ENCODE results near the gene CD2AP. TPM values are rescaled to one million over a fixed set of nuclear protein-coding genes. Genes with fewer than 3 reads are reported as not detected.

The CD2AP gene
- total and polyA plus RNA-seq, 2 of the 8 experiments (the other 6 are each of a cell fraction or from before 2014, with no cell fraction given), result 8.6 to 75.6 TPM

DNA sequence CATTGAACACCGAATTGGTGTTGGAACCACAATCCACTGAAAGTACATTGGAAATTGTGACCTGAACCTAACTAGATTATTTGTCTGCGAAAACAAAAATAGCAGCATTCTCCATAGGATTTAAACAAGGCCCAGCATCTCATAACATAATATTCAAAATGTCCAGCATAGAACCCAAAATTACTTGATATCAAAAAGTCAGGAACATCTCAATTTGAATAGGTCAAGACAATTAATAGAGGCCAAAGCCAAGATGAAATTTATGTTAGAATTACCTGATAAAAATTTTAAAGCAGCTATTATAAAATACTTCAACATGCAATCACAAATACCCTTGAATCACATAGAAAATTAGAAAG is 42.4 kb upstream of the CD2AP start:
- H2BK15ac ChIP-seq (ENCODE audit: low read length), result no peak overlapping the region
- no peaks in the 10 kb centered on the region for H3K23me2 ChIP-seq (ENCODE audit: low read depth, low read length)
- DNase-seq (ENCODE audit: low read depth in 1 of 2, low spot score in 2 of 2), result no peak
- ChIA-PET POLR2A (ENCODE audit: partially characterized antibody) (no interaction called here), CTCF (ENCODE audit: partially characterized antibody) (interaction anchor here (1.2 kb wide), 1 partner anchor 20 kb away, joined by 4 read pairs; no protein-coding TSS in a partner anchor)
- H3K18ac ChIP-seq (ENCODE audit: extremely low read depth, low read length), result no peak overlapping the region
- no peak overlapping the region for H2BK5ac ChIP-seq (ENCODE audit: low read depth, low read length)
- no peak overlapping the region for H3K14ac ChIP-seq (ENCODE audit: insufficient read length)
- no peak overlapping the region for H3K27ac ChIP-seq (ENCODE audit: low read depth, low read length)
- H3K23ac ChIP-seq (ENCODE audit: insufficient read length), result no peak overlapping the region
- H2BK12ac ChIP-seq (ENCODE audit: low read depth, low read length), result no peak overlapping the region
- H2BK20ac ChIP-seq (ENCODE audit: low read length), result no peak overlapping the region
- 0 out of 4 replicates have a peak, but pooled peaks cover 0 to 3% of the 10 kb centered on the region in 2 experiments for H3K9me3 ChIP-seq (ENCODE audit: insufficient read depth in 2 of 2, low read depth in 1 of 2, low read length in 1 of 2)
- H4K20me1 ChIP-seq (replicated peaks in 1 of 2; ENCODE audit: control insufficient read depth in 1 of 2, insufficient read depth in 2 of 2, low read length in 2 of 2), result no peaks in the 10 kb centered on the region
- H3K4ac ChIP-seq (replicated peaks; ENCODE audit: insufficient read length, low read depth, low read length), result no peak overlapping the region
- TF ChIP-seq NRF1 (IDR thresholded peaks at IDR 0.05; ENCODE audit: low read depth, low read length) (no peak), RAD21 (IDR thresholded peaks at IDR 0.05 in 1 of 2, conservative IDR thresholded peaks at IDR 0.05 in 1 of 2; ENCODE audit: low read depth in 2 of 2, low read length in 2 of 2) (no peak), ZNF274 (IDR thresholded peaks at IDR 0.05; ENCODE audit: borderline replicate concordance, extremely low read depth, low read length) (no peak), KDM4A (IDR thresholded peaks at IDR 0.05; ENCODE audit: low read depth, low read length, severe bottlenecking) (no peak), SAP30 (IDR thresholded peaks at IDR 0.05; ENCODE audit: insufficient read depth, insufficient replicate concordance, low read length) (no peak), CBX8 (IDR thresholded peaks at IDR 0.05; ENCODE audit: borderline replicate concordance, low read depth, low read length) (no peak), SRF (IDR thresholded peaks at IDR 0.05; ENCODE audit: low read depth, low read length) (no peak), CTBP2 (IDR thresholded peaks at IDR 0.05; ENCODE audit: borderline replicate concordance, insufficient read depth, insufficient read length, low read length) (no peak), CHD1 (IDR thresholded peaks at IDR 0.05; ENCODE audit: low read depth, low read length) (no peak), TEAD4 (IDR thresholded peaks at IDR 0.05; ENCODE audit: low read depth, low read length) (no peak), CBX5 (IDR thresholded peaks at IDR 0.05; ENCODE audit: low read depth, low read length) (no peak), CREB1 (IDR thresholded peaks at IDR 0.05) (no peak), TAF1 (IDR thresholded peaks at IDR 0.05; ENCODE audit: low read depth, low read length) (no peak), JUND (IDR thresholded peaks at IDR 0.05; ENCODE audit: low read length) (no peak)
- no peaks in the 10 kb centered on the region for H3K27me3 ChIP-seq (replicated peaks in 1 of 4; ENCODE audit: control insufficient read depth in 3 of 4, extremely low read depth in 1 of 4, insufficient read depth in 3 of 4, low read length in 3 of 4)
- H4K5ac ChIP-seq (ENCODE audit: insufficient read length, low read depth, low read length), result no peak overlapping the region
- 95% methylated on average over 2 of the region's 2 CpGs; no CpG with 5 or more reads in 1 of the 2 experiments for WGBS, 2 experiments (ENCODE audit: extremely low coverage in 1 of 2, insufficient coverage in 1 of 2, insufficient read length in 1 of 2, insufficient replicate concordance in 2 of 2, low coverage in 1 of 2, low lambda C conversion rate in 2 of 2, missing lambda C conversion rate in 1 of 2)
- no peaks in the 10 kb centered on the region for H3K36me3 ChIP-seq (ENCODE audit: control insufficient read depth in 2 of 4, insufficient read depth in 4 of 4, low read length in 3 of 4)
- no peak overlapping the region for H4K91ac ChIP-seq (replicated peaks; ENCODE audit: insufficient read length, low read length)
- H3K9ac ChIP-seq (replicated peaks in 1 of 4; ENCODE audit: extremely low read depth in 1 of 4, low read depth in 3 of 4, low read length in 3 of 4), result no peak overlapping the region
- no peak overlapping the region for H3K56ac ChIP-seq (replicated peaks; ENCODE audit: insufficient read length, low read depth, low read length)
- no peak overlapping the region for H3K4me2 ChIP-seq (ENCODE audit: insufficient read depth in 1 of 2, low read depth in 2 of 2, low read length in 2 of 2)
- no peak overlapping the region for H4K8ac ChIP-seq (ENCODE audit: extremely low read depth, insufficient read depth, low read length)
- no peak overlapping the region for H3K4me3 ChIP-seq (ENCODE audit: extremely low read depth in 1 of 4, insufficient read depth in 2 of 4, low read depth in 3 of 4, low read length in 4 of 4)
- H3K79me1 ChIP-seq (ENCODE audit: low read depth, low read length), result no peaks in the 10 kb centered on the region
- H3K79me2 ChIP-seq (ENCODE audit: control insufficient read depth in 1 of 2, insufficient read depth in 2 of 2, low read length in 2 of 2), result no peaks in the 10 kb centered on the region
- FAIRE-seq, result no peak
- H2AFZ ChIP-seq (ENCODE audit: low read length), result no peak overlapping the region
- no peaks in the 10 kb centered on the region for H3K4me1 ChIP-seq (replicated peaks in 1 of 4; ENCODE audit: control insufficient read depth in 3 of 4, insufficient read depth in 4 of 4, low read length in 3 of 4)
- H2BK120ac ChIP-seq (replicated peaks; ENCODE audit: low read depth, low read length), result no peak overlapping the region
- no peak overlapping the region for H2AK5ac ChIP-seq (ENCODE audit: low read depth, low read length)
